ENCODE results near the gene MAP2K6.

Gene MAP2K6

GRCh38 chr17:69470702-69471101, 56.2 kb downstream of the MAP2K6 start:
- Histone ChIP-seq H3K9me3 (ENCODE audit: insufficient read depth, low read length, severe bottlenecking) (no peaks in the 10 kb centered on the region), H3K79me2 (ENCODE audit: insufficient read depth, low read length) (no peaks in the 10 kb centered on the region), H3K36me3 (ENCODE audit: insufficient read depth, low read length) (no peaks in the 10 kb centered on the region), H3K4me3 (ENCODE audit: low read depth in 1 of 2, low read length in 2 of 2) (no peak overlapping the region), H4K20me1 (ENCODE audit: insufficient read depth, low read length) (no peaks in the 10 kb centered on the region), H3K27me3 (ENCODE audit: insufficient read depth, low read length, poor library complexity) (no peaks in the 10 kb centered on the region), H3K4me2 (ENCODE audit: insufficient read depth, low read length) (no peak overlapping the region), H2AFZ (ENCODE audit: low read depth, low read length) (no peak overlapping the region), H3K27ac (ENCODE audit: low read length) (no peak overlapping the region), H3K4me1 (ENCODE audit: insufficient read depth, low read length) (no peaks in the 10 kb centered on the region), H3K9ac (ENCODE audit: low read depth, low read length) (no peak overlapping the region)
- DNase-seq (no peak), ATAC-seq (ENCODE audit: insufficient read depth, low read depth) (no peak)
- TF ChIP-seq EZH2 (IDR thresholded peaks at IDR 0.05; ENCODE audit: borderline replicate concordance, low read depth, low read length, severe bottlenecking) = no peak
- TF ChIP-seq, protein P1, sequence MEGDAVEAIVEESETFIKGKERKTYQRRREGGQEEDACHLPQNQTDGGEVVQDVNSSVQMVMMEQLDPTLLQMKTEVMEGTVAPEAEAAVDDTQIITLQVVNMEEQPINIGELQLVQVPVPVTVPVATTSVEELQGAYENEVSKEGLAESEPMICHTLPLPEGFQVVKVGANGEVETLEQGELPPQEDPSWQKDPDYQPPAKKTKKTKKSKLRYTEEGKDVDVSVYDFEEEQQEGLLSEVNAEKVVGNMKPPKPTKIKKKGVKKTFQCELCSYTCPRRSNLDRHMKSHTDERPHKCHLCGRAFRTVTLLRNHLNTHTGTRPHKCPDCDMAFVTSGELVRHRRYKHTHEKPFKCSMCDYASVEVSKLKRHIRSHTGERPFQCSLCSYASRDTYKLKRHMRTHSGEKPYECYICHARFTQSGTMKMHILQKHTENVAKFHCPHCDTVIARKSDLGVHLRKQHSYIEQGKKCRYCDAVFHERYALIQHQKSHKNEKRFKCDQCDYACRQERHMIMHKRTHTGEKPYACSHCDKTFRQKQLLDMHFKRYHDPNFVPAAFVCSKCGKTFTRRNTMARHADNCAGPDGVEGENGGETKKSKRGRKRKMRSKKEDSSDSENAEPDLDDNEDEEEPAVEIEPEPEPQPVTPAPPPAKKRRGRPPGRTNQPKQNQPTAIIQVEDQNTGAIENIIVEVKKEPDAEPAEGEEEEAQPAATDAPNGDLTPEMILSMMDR (IDR thresholded peaks at IDR 0.05; ENCODE audit: borderline replicate concordance, extremely low read depth, low read length, poor library complexity, severe bottlenecking) = no peak

GRCh38 chr17:69471406-69471805, 56.9 kb downstream of the MAP2K6 start:
- Histone ChIP-seq H3K79me2 (ENCODE audit: insufficient read depth, low read length) (no peaks in the 10 kb centered on the region), H2AFZ (ENCODE audit: low read depth, low read length) (no peak overlapping the region), H3K9ac (ENCODE audit: low read depth, low read length) (no peak overlapping the region), H3K36me3 (ENCODE audit: insufficient read depth, low read length) (no peaks in the 10 kb centered on the region), H3K27me3 (ENCODE audit: insufficient read depth, low read length, poor library complexity) (no peaks in the 10 kb centered on the region), H3K27ac (ENCODE audit: low read length) (no peak overlapping the region), H3K4me2 (ENCODE audit: insufficient read depth, low read length) (no peak overlapping the region), H3K9me3 (ENCODE audit: insufficient read depth, low read length, severe bottlenecking) (no peaks in the 10 kb centered on the region), H4K20me1 (ENCODE audit: insufficient read depth, low read length) (no peaks in the 10 kb centered on the region), H3K4me1 (ENCODE audit: insufficient read depth, low read length) (no peaks in the 10 kb centered on the region), H3K4me3 (ENCODE audit: low read depth in 1 of 2, low read length in 2 of 2) (no peak overlapping the region)
- no peak for TF ChIP-seq EZH2 (IDR thresholded peaks at IDR 0.05; ENCODE audit: borderline replicate concordance, low read depth, low read length, severe bottlenecking)
- TF ChIP-seq, protein P1 (IDR thresholded peaks at IDR 0.05; ENCODE audit: borderline replicate concordance, extremely low read depth, low read length, poor library complexity, severe bottlenecking) = no peak
- DNase-seq (no peak), ATAC-seq (ENCODE audit: insufficient read depth, low read depth) (no peak)

DNA sequence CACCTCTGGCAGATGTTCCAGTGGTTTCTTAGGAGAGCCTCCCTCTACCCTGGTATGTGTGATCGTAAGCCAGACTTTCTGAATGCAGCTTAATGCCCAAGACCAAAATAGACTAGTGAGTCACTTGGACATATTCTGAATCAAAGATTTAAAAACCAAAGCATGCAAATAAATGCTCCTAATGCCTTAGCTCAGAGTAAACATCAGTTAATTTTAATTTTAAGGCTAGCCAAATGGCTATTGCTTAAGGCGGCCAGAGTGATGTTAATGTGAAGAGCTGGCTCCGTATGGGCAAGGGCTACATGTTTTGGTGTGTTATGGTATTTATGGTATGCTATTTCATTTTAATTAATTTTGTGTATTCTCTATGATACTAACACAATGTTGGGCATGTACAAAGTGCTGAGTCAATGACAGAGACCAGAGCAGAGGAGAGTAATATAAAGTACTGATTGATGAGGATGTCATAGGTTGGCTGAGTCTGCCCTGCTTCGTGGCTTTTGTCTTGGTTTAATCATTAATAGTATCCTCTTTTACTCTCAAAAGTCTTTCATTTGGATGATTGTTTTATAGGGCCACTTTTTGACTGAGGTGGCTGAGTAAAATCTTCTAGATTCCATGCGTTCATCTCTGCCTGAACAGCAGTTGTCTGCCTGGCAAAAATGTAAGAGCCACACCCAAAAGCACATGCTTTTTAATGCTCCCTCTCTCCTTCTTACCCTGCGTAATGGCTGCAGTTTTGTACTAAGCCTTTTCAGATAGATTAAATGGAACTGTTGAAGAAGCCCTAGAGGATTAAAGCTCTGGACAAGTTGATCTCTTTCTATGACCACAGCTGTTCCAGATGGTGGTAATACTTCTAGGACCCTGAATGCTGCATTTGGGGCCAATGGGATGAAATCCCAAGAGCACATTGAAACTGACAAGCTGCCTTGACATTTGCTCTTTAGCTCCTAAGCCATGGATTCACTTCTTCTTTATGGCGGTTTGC, 59.6 kb downstream of the MAP2K6 start:
- no peaks in the 10 kb centered on the region for H3K4me1 ChIP-seq (ENCODE audit: insufficient read depth, low read length)
- H3K27me3 ChIP-seq (ENCODE audit: insufficient read depth, low read length, poor library complexity) = no peaks in the 10 kb centered on the region
- H3K79me2 ChIP-seq (ENCODE audit: insufficient read depth, low read length) = no peaks in the 10 kb centered on the region
- no peak overlapping the region for H2AFZ ChIP-seq (ENCODE audit: low read depth, low read length)
- no peaks in the 10 kb centered on the region for H4K20me1 ChIP-seq (ENCODE audit: insufficient read depth, low read length)
- no peaks in the 10 kb centered on the region for H3K36me3 ChIP-seq (ENCODE audit: insufficient read depth, low read length)
- no peak for DNase-seq
- H3K4me2 ChIP-seq (ENCODE audit: insufficient read depth, low read length) = no peak overlapping the region
- no peak for TF ChIP-seq EZH2 (IDR thresholded peaks at IDR 0.05; ENCODE audit: borderline replicate concordance, low read depth, low read length, severe bottlenecking)
- TF ChIP-seq, protein P1 (IDR thresholded peaks at IDR 0.05; ENCODE audit: borderline replicate concordance, extremely low read depth, low read length, poor library complexity, severe bottlenecking) = no peak
- no peak overlapping the region for H3K4me3 ChIP-seq (ENCODE audit: low read depth in 1 of 2, low read length in 2 of 2)
- H3K9me3 ChIP-seq (ENCODE audit: insufficient read depth, low read length, severe bottlenecking) = no peaks in the 10 kb centered on the region
- no peak overlapping the region for H3K9ac ChIP-seq (ENCODE audit: low read depth, low read length)
- ATAC-seq (ENCODE audit: insufficient read depth, low read depth) = no peak
- H3K27ac ChIP-seq (ENCODE audit: low read length) = no peak overlapping the region
